B cell (primary cell): ENCODE results near the gene NDUFA8. TPM values are rescaled to one million over a fixed set of nuclear protein-coding genes. Genes with fewer than 3 reads are reported as not detected.

ENCODE experiments used
- ATAC-seq: fragments of 200-7000 bp; cut with Tn5 transposase; one replicate; pipeline ENCODE4 v1.10.0; 2021; ENCODE audit warnings: low read depth, mild to moderate bottlenecking, moderate number of reproducible peaks, moderate library complexity
- CTCF ChIA-PET: fragments of 350-600 bp; sonication (Branson Sonifier 250); formaldehyde crosslinking; loops from one replicate; lab custom pipeline; 2021; ENCODE audit warnings: antibody characterized with exemption, inconsistent platforms; lab: Charles Lee
- POLR2A ChIA-PET: fragments of 350-600 bp; sonication (Branson Sonifier 250); formaldehyde crosslinking; loops from one replicate; lab custom pipeline; 2021; ENCODE audit warnings: antibody characterized with exemption; lab: Charles Lee
- DNase-seq: peaks from one replicate; pipeline ENCODE4 v3.0.0; 2013
- H2AFZ ChIP-seq: 2 replicates; pipeline ENCODE4 v1.6.1; 2012; ENCODE audit warnings: mild to moderate bottlenecking, low read depth, low read length; ENCODE audit not compliant: insufficient read depth, poor library complexity, severe bottlenecking
- H3K27ac ChIP-seq, 2 donors: 1 replicate in 1 of 2; 2 replicates in 1 of 2; pipeline ENCODE4 v1.5.1; 2012 to 2013; ENCODE audit warnings: low read length in 2 of 2, mild to moderate bottlenecking in 2 of 2, moderate library complexity in 1 of 2
- H3K27me3 ChIP-seq, 4 experiments: fragments of 200-600 bp in 1 of 4; sonication (generic) in 1 of 4; replicated peaks in 1 of 4; 1 replicate in 2 of 4; 2 replicates in 2 of 4; pipeline versions ENCODE4 v1.6.1 to v1.7.0; 2013 to 2016; ENCODE audit warnings: low read length in 3 of 4, mild to moderate bottlenecking in 2 of 4, mixed read lengths in 1 of 4, moderate library complexity in 1 of 4; ENCODE audit not compliant: insufficient read depth in 4 of 4, control insufficient read depth in 3 of 4; ENCODE audit errors: control extremely low read depth in 1 of 4
- H3K36me3 ChIP-seq, 2 experiments: replicated peaks in 1 of 2; 1 replicate in 1 of 2; 2 replicates in 1 of 2; pipeline versions ENCODE4 v1.6.1 to v1.7.1; 2013; ENCODE audit warnings: low read length in 1 of 2; ENCODE audit not compliant: insufficient read depth in 2 of 2, control insufficient read depth in 1 of 2; ENCODE audit errors: control extremely low read depth in 1 of 2, extremely low read depth in 1 of 2
- H3K4me1 ChIP-seq, 2 donors: fragments of 200-600 bp in 1 of 2; sonication (generic) in 1 of 2; 1 replicate in 1 of 2; 2 replicates in 1 of 2; pipeline versions ENCODE4 v1.5.1 to v1.6.1; 2013 to 2017; ENCODE audit warnings: low read length in 2 of 2; ENCODE audit not compliant: control insufficient read depth in 2 of 2, insufficient read depth in 2 of 2
- H3K4me2 ChIP-seq: replicated peaks from 2 replicates; pipeline ENCODE3; 2012; ENCODE audit warnings: mild to moderate bottlenecking, low read depth, low read length; ENCODE audit not compliant: poor library complexity, severe bottlenecking
- H3K4me3 ChIP-seq, 5 experiments: fragments of 200-600 bp in 1 of 5; sonication (generic) in 1 of 5; 1 replicate in 3 of 5; 2 replicates in 2 of 5; pipeline versions ENCODE4 v1.5.1 to v1.7.0; 2011 to 2016; ENCODE audit warnings: low read length in 4 of 5, mild to moderate bottlenecking in 4 of 5, low read depth in 2 of 5, control low read depth in 1 of 5, moderate library complexity in 1 of 5; ENCODE audit not compliant: insufficient read depth in 1 of 5; ENCODE audit errors: control extremely low read depth in 1 of 5, extremely low read depth in 1 of 5
- H3K79me2 ChIP-seq: fragments of 200-600 bp; sonication (generic); one replicate; pipeline ENCODE4 v1.6.0; 2016; ENCODE audit warnings: low read length; ENCODE audit not compliant: control insufficient read depth, insufficient read depth
- H3K9ac ChIP-seq: fragments of 200-600 bp; sonication (generic); 2 replicates; pipeline ENCODE4 v1.6.1; 2017; ENCODE audit warnings: mild to moderate bottlenecking, low read length, moderate library complexity
- H3K9me3 ChIP-seq, 3 donors: one replicate each; pipeline versions ENCODE4 v1.6.1 to v1.7.1; 2013; ENCODE audit warnings: low read length in 2 of 3; ENCODE audit not compliant: control insufficient read depth in 2 of 3, insufficient read depth in 1 of 3; ENCODE audit errors: control extremely low read depth in 1 of 3
- H4K20me1 ChIP-seq: 2 replicates; pipeline ENCODE4 v1.6.0; 2012; ENCODE audit warnings: mild to moderate bottlenecking, low read length; ENCODE audit not compliant: insufficient read depth, control insufficient read depth, poor library complexity, severe bottlenecking
- H3K27ac Mint-ChIP-seq: one replicate; pipeline ENCODE4 v1.8.0; 2021; ENCODE audit warnings: mixed read lengths
- H3K27me3 Mint-ChIP-seq: one replicate; pipeline ENCODE4 v1.8.0; 2021; ENCODE audit warnings: mixed read lengths
- H3K4me1 Mint-ChIP-seq: one replicate; pipeline ENCODE4 v1.8.0; 2021; ENCODE audit warnings: mixed read lengths
- H3K4me3 Mint-ChIP-seq: one replicate; pipeline ENCODE4 v1.8.0; 2021; ENCODE audit warnings: mixed read lengths
- H3K9me3 Mint-ChIP-seq: one replicate; pipeline ENCODE4 v1.8.0; 2022; ENCODE audit warnings: mixed read lengths; ENCODE audit not compliant: insufficient read depth
- EZH2 ChIP-seq: IDR thresholded peaks from 2 replicates; pipeline ENCODE4 v1.6.1; 2012; ENCODE audit warnings: borderline replicate concordance, low read depth, mild to moderate bottlenecking, moderate library complexity, low read length; ENCODE audit not compliant: insufficient read depth, poor library complexity, severe bottlenecking
- whole genome bisulfite sequencing: methylation state at CpG from one replicate; pipeline ENCODE4 v1.1.5; 2013; ENCODE audit warnings: missing lambda C conversion rate; ENCODE audit not compliant: insufficient coverage; 5-methylcytosine and 5-hydroxymethylcytosine counted together
- intact Hi-C: fragments of 100-400 bp; cut with micrococcal nuclease; formaldehyde crosslinking; loops from one replicate; pipeline ENCODE4 v1.10.0; 2022
- polyA plus RNA-seq: library from polyadenylated mRNA; depleted of rRNA; stranded (reverse); fragments of >200 nt; gene quantifications from 2 replicates; pipeline ENCODE4 v1.2.3, GENCODE V29; 2012
- total RNA-seq, 2 donors: library from RNA; stranded (reverse); fragments of 120-200 nt in 1 of 2; gene quantifications; 1 replicate in 1 of 2; 2 replicates in 1 of 2; pipeline versions ENCODE4 v1.2.3 to v1.2.4, GENCODE V29; 2013 to 2022
- TF ChIP-seq, protein P1 (sequence below): fragments of 200-600 bp; IDR thresholded peaks from one replicate; pipeline ENCODE4 v1.8.0; 2022; ENCODE audit warnings: antibody characterized with exemption, mild to moderate bottlenecking

The NDUFA8 gene
- total and polyA plus RNA-seq, 2 donors (not counting 1 experiment from before 2014, with no cell fraction given): 10.6 to 15.7 TPM

DNA sequence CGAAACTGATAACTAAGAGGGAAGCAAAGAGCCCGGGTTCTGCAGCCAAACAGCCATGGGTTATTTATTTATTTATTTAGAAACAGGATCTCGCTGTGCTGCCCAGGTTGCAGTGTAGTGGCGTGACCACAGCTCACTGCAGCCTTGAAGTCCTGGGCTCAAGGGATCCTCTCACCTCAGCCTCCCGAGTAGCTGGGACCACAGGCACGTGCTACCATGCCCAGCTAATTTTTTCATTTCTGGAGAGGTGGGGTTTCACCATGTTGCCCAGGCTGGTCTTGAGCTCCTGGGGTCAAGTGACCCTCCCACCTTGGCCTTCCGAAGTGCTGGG lies 24.1 kb downstream of the NDUFA8 start:
- Histone ChIP-seq H3K4me1 (no peaks in the 10 kb centered on the region), H3K4me2 (no peak overlapping the region), H3K79me2 (no peaks in the 10 kb centered on the region), H3K9ac (no peak overlapping the region), H3K4me3 (no peak overlapping the region), H4K20me1 (no peaks in the 10 kb centered on the region), H2AFZ (no peak overlapping the region), H3K27ac (no peak overlapping the region), H3K27me3 (no peaks in the 10 kb centered on the region), H3K36me3 (no peaks in the 10 kb centered on the region), H3K9me3 (no peaks in the 10 kb centered on the region)
- ChIA-PET CTCF (interaction anchor here (0.9 to 1.2 kb wide), 3 partner anchors 10 to 215 kb away, joined by 3 to 6 read pairs (median 3); no protein-coding TSS in a partner anchor), POLR2A (no interaction called here)
- DNase-seq (no peak), ATAC-seq (no peak)
- H3K27me3 Mint-ChIP-seq: peaks cover 18% of the 10 kb centered on the region
- WGBS: 85% methylated on average over 4 of the region's 7 CpGs
- H3K4me1 Mint-ChIP-seq: no peaks in the 10 kb centered on the region
- no peaks in the 10 kb centered on the region for H3K9me3 Mint-ChIP-seq
- no peak overlapping the region for H3K4me3 Mint-ChIP-seq
- intact Hi-C loops: no loop called here
- no peak for TF ChIP-seq EZH2
- TF ChIP-seq, protein P1, sequence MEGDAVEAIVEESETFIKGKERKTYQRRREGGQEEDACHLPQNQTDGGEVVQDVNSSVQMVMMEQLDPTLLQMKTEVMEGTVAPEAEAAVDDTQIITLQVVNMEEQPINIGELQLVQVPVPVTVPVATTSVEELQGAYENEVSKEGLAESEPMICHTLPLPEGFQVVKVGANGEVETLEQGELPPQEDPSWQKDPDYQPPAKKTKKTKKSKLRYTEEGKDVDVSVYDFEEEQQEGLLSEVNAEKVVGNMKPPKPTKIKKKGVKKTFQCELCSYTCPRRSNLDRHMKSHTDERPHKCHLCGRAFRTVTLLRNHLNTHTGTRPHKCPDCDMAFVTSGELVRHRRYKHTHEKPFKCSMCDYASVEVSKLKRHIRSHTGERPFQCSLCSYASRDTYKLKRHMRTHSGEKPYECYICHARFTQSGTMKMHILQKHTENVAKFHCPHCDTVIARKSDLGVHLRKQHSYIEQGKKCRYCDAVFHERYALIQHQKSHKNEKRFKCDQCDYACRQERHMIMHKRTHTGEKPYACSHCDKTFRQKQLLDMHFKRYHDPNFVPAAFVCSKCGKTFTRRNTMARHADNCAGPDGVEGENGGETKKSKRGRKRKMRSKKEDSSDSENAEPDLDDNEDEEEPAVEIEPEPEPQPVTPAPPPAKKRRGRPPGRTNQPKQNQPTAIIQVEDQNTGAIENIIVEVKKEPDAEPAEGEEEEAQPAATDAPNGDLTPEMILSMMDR: no peak
- no peak overlapping the region for H3K27ac Mint-ChIP-seq

DNA sequence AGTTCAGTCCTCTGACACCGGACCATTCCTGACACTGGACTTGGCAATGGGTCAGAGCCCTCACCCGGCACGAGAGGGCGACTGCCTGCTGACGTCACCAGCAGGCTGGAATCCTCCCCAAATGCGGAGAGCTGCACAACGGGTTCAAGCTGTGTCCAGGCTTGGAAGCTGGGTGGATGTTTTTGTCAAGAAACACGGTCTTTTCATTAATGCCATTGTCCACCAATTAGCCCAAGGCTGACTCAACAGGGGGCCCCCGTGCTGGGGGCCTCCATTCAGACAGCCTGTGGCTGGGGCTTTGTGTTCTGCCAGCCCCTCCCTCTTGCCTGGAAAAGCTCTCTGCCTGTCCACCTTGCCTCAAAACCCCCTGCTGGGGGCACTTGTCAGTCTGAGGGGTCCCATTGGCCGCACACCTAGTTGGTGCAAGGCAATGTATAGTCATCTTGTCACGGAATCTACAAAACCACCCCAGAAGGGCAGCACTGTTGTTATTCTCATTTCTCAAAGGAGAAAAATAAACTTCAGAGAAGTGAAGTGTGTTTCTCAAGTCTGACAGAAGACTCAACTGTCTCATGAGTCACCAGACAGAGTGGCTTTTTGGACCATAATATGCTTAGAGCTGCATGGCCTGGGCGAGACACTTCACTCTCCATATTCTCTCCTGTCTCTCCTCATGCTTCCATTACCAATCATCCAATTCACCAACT lies 24.6 kb downstream of the NDUFA8 start:
- H3K4me1 ChIP-seq: no peaks in the 10 kb centered on the region
- H3K27me3 ChIP-seq: no peaks in the 10 kb centered on the region
- intact Hi-C loops: no loop called here
- peaks cover 20% of the 10 kb centered on the region for H3K27me3 Mint-ChIP-seq
- H3K4me3 ChIP-seq: no peak overlapping the region
- no peak for DNase-seq
- H4K20me1 ChIP-seq: no peaks in the 10 kb centered on the region
- no peaks in the 10 kb centered on the region for H3K9me3 ChIP-seq
- no peak for ATAC-seq
- no peak overlapping the region for H3K27ac ChIP-seq
- no peak for TF ChIP-seq EZH2
- TF ChIP-seq, protein P1: no peak
- H3K9ac ChIP-seq: no peak overlapping the region
- H3K4me2 ChIP-seq: no peak overlapping the region
- H3K9me3 Mint-ChIP-seq: no peaks in the 10 kb centered on the region
- H3K4me3 Mint-ChIP-seq: no peak overlapping the region
- H3K79me2 ChIP-seq: no peaks in the 10 kb centered on the region
- H3K4me1 Mint-ChIP-seq: no peaks in the 10 kb centered on the region
- ChIA-PET POLR2A (no interaction called here), CTCF (interaction anchor here (0.9 to 1.2 kb wide), 3 partner anchors 10 to 12 kb away, joined by 3 to 6 read pairs (median 6); no protein-coding TSS in a partner anchor)
- H3K27ac Mint-ChIP-seq: no peak overlapping the region
- no peak overlapping the region for H2AFZ ChIP-seq
- no peaks in the 10 kb centered on the region for H3K36me3 ChIP-seq
- WGBS: 81% methylated on average over 4 of the region's 12 CpGs
